ENCODE data around the gene DGKD. TPM values are rescaled to one million over a fixed set of nuclear protein-coding genes. Genes with fewer than 3 reads are reported as not detected.

Gene DGKD
- total RNA-seq, 6 donors from 2014 or later: 50.0 to 141 (median 75.6) TPM

DNA sequence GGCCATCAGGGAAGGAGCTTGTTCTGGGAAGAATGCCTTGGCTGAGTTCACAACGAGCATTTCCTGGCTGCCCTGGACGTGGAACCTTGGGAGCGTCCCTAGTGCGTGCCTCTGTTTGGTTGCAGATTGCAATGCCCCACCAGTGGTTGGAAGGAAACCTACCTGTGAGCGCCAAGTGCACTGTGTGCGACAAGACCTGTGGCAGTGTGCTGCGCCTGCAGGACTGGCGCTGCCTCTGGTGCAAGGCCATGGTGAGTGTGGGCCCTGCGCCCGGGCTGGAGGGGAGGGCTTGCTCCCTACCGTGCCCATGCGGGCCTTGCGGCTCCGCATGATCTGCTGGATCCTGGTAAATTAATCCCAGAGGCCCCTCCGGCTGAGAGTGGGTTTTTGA is 81.9 kb downstream of the DGKD start:
- H3K36me3 ChIP-seq: peaks cover 8 to 63% (median 50%) of the 10 kb centered on the region in 4 donors
- no peak overlapping the region for H3K27ac ChIP-seq
- 91 to 98% methylated on average over 5 to 15 of the region's 15 CpGs for WGBS, 2 donors
- no peaks in the 10 kb centered on the region for H3K4me1 ChIP-seq
- DNase-seq: peak in 1 of 2 donors; percentile 11
- no peaks in the 10 kb centered on the region for H3K27me3 ChIP-seq
- ATAC-seq (ENCODE audit: low FRiP score in 2 of 2): no peak
- H3K9me3 ChIP-seq: no peaks in the 10 kb centered on the region
- no peak overlapping the region for H3K4me3 ChIP-seq
- TF ChIP-seq EP300 (IDR thresholded peaks at IDR 0.05): no peak
- TF ChIP-seq, protein P1, sequence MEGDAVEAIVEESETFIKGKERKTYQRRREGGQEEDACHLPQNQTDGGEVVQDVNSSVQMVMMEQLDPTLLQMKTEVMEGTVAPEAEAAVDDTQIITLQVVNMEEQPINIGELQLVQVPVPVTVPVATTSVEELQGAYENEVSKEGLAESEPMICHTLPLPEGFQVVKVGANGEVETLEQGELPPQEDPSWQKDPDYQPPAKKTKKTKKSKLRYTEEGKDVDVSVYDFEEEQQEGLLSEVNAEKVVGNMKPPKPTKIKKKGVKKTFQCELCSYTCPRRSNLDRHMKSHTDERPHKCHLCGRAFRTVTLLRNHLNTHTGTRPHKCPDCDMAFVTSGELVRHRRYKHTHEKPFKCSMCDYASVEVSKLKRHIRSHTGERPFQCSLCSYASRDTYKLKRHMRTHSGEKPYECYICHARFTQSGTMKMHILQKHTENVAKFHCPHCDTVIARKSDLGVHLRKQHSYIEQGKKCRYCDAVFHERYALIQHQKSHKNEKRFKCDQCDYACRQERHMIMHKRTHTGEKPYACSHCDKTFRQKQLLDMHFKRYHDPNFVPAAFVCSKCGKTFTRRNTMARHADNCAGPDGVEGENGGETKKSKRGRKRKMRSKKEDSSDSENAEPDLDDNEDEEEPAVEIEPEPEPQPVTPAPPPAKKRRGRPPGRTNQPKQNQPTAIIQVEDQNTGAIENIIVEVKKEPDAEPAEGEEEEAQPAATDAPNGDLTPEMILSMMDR (IDR thresholded peaks at IDR 0.05): no peak
- no peak for TF ChIP-seq POLR2A (IDR thresholded peaks at IDR 0.05)
- TF ChIP-seq POLR2AphosphoS5 (IDR thresholded peaks at IDR 0.05): no peak

DNA sequence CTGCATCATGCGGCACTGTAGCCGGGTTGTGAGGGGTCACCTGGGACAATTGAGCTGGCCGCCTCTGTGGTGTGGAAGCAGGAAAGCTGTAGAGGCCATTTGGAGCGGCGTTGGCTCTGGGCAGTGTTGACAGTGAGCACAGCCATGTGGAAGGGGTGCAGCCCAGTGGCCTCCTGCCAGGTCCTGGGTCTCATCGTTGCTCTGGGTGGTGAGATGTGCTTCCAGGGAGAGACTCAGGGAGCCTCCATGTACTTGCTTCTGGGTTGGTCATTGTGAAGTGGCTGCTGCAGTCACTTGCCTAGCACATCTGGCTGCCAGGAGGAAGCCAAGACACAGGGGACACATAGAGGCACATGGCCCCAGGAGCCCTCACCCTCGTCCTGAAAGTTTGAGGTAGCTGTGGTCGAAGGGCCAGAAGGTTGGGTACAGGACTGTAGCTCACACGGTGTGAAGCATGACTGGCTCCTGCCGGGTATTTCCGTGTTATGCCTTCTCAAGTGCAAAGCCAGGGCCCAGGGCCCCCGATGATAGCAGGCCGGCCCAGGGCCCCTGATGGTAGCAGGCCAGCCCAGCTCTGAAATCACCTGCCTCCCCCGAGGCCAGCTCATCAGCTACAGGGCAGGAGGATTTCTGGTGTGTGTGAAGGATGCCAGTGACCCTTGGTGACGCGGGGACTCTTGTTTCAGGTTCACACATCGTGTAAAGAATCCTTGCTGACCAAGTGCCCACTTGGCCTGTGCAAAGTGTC is 82.6 kb downstream of the DGKD start:
- TF ChIP-seq POLR2A (IDR thresholded peaks at IDR 0.05) (no peak), EP300 (IDR thresholded peaks at IDR 0.05) (no peak), POLR2AphosphoS5 (IDR thresholded peaks at IDR 0.05) (no peak)
- TF ChIP-seq, protein P1 (IDR thresholded peaks at IDR 0.05): no peak
- no peak for ATAC-seq (ENCODE audit: low FRiP score in 2 of 2)
- DNase-seq: no peak
- peaks cover 8 to 68% (median 52%) of the 10 kb centered on the region in 4 donors for H3K36me3 ChIP-seq
- WGBS, 2 donors: 93% methylated on average over 6 to 17 of the region's 17 CpGs
- H3K4me3 ChIP-seq: no peak overlapping the region
- H3K9me3 ChIP-seq: no peaks in the 10 kb centered on the region
- no peaks in the 10 kb centered on the region for H3K27me3 ChIP-seq
- no peaks in the 10 kb centered on the region for H3K4me1 ChIP-seq
- H3K27ac ChIP-seq: no peak overlapping the region

DNA sequence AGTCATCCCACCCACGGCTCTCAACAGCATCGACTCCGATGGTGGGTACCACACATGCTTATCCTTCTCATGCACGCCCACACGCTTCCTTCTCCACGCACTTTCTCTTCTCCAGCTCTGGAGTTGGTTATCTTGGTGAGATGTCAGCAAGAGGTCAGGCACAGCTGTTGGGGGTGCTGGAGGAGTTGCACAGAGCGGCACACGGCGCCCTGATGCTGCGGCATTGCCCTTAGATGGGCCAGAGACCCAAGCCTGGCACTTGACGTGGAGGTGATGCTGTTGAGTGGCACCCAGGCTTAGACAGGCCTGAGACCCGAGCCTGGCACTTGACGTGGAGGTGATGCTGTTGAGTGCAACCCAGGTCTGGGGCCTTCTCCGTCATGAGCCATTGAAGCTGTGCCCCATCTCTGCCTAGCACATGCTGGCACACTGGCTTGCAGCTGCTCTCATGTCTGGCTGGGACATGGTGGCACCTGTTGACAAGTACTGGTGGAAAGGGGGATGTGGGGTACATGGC is 83.2 kb downstream of the DGKD start:
- DNase-seq (no peak), ATAC-seq (ENCODE audit: low FRiP score in 2 of 2) (no peak)
- Histone ChIP-seq H3K4me3 (no peak overlapping the region), H3K36me3 (peaks cover 8 to 73% (median 53%) of the 10 kb centered on the region in 4 donors), H3K4me1 (no peaks in the 10 kb centered on the region), H3K27me3 (no peaks in the 10 kb centered on the region), H3K9me3 (no peaks in the 10 kb centered on the region), H3K27ac (no peak overlapping the region)
- TF ChIP-seq POLR2A (IDR thresholded peaks at IDR 0.05) (no peak), POLR2AphosphoS5 (IDR thresholded peaks at IDR 0.05) (no peak), EP300 (IDR thresholded peaks at IDR 0.05) (no peak)
- TF ChIP-seq, protein P1 (IDR thresholded peaks at IDR 0.05): no peak
- 95% methylated on average over 12 to 14 of the region's 14 CpGs for WGBS, 2 donors

DNA sequence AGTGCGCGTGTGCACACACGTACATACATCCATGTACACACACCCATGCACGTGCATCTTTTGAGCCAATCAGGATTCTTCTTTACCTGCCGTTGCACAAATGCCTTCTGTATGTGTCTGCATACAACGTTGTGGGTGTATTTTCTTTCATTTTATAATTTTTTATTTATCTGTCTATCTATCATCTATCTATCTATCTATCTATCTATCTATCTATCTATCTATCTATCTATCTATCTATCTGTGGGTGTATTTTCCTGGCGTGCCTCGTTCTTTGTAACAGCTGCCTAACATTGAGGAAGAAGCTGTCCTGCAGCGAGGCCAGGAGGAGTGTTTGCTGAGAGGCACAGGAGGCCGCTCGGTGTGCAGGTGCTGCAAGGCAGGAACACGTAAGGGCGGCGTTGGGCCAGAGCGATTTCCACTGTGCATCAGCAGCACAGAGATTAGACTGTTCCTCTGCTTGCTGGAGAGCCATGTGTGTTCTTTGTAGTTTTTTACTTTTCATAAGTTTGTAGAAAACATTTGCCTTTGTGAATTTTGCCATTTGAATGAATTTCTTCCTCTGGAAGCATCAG is 84.4 kb downstream of the DGKD start:
- TF ChIP-seq EP300 (IDR thresholded peaks at IDR 0.05) (no peak), POLR2A (IDR thresholded peaks at IDR 0.05) (no peak), POLR2AphosphoS5 (IDR thresholded peaks at IDR 0.05) (no peak)
- TF ChIP-seq, protein P1 (IDR thresholded peaks at IDR 0.05): no peak
- WGBS, 2 donors: 92% methylated on average over 15 of the region's 15 CpGs
- H3K4me3 ChIP-seq: no peak overlapping the region
- H3K27me3 ChIP-seq: no peaks in the 10 kb centered on the region
- no peak overlapping the region for H3K27ac ChIP-seq
- H3K4me1 ChIP-seq: peaks cover 0 to 2% (median 0%) of the 10 kb centered on the region in 4 donors
- no peaks in the 10 kb centered on the region for H3K9me3 ChIP-seq
- DNase-seq (no peak), ATAC-seq (ENCODE audit: low FRiP score in 2 of 2) (no peak)
- H3K36me3 ChIP-seq: peaks cover 8 to 73% (median 54%) of the 10 kb centered on the region in 4 donors
